A549 (cell line): ENCODE measurements around the gene METTL23.

Source experiments
- CTCF ChIP-seq: fragments of >200 bp; sonication (Bioruptor Twin); formaldehyde crosslinking; IDR thresholded peaks from 3 replicates; pipeline ENCODE4 v1.5.1; 2016
- EHMT2 ChIP-seq: fragments of 200-600 bp; sonication (generic); IDR thresholded peaks from 2 replicates; pipeline ENCODE4 v1.6.1; 2016; ENCODE audit warnings: antibody characterized with exemption, low read depth, mild to moderate bottlenecking, moderate library complexity
- HMGXB4 ChIP-seq: fragments of 250-450 bp; sonication (Bioruptor Pico); IDR thresholded peaks from 2 replicates; pipeline ENCODE4 v1.5.0; 2021; ENCODE audit warnings: mild to moderate bottlenecking, moderate library complexity, borderline replicate concordance
- MAZ ChIP-seq: fragments of 150-350 bp; IDR thresholded peaks from 2 replicates; pipeline ENCODE4 v1.6.1; 2014; ENCODE audit warnings: antibody characterized with exemption, low read depth, low read length, borderline replicate concordance
- PBX3 ChIP-seq: IDR thresholded peaks from 2 replicates; pipeline ENCODE4 v1.6.1; 2012
- RAD21 ChIP-seq, 2 experiments: fragments of >200 bp in 1 of 2; sonication (Bioruptor Twin) in 1 of 2; formaldehyde crosslinking in 1 of 2; IDR thresholded peaks in 1 of 2; conservative IDR thresholded peaks in 1 of 2; 2 replicates in 1 of 2; 3 replicates in 1 of 2; pipeline ENCODE4 v1.6.1; 2012 to 2018; ENCODE audit warnings: inconsistent platforms in 1 of 2
- REST ChIP-seq: fragments of 200-600 bp; sonication (generic); IDR thresholded peaks from 2 replicates; pipeline ENCODE4 v1.6.1; 2016; ENCODE audit warnings: antibody characterized with exemption, mild to moderate bottlenecking, moderate library complexity
- ZC3H11A ChIP-seq: fragments of 450-650 bp; IDR thresholded peaks from 2 replicates; pipeline ENCODE4 v1.6.1; 2014; ENCODE audit warnings: antibody characterized with exemption, mild to moderate bottlenecking
- ZFP36 ChIP-seq: fragments of 450-650 bp; IDR thresholded peaks from 2 replicates; pipeline ENCODE4 v1.6.1; 2014; ENCODE audit warnings: borderline replicate concordance; ENCODE audit not compliant: partially characterized antibody
- ZNF302 ChIP-seq: fragments of 250-450 bp; sonication (Bioruptor Pico); IDR thresholded peaks from 2 replicates; pipeline ENCODE4 v1.9.0; 2021; ENCODE audit warnings: inconsistent platforms, mild to moderate bottlenecking, moderate library complexity

GRCh38 chr17:76752006-76752405 is 25.4 kb downstream of the METTL23 start:
- TF ChIP-seq EHMT2 (no peak), ZC3H11A (no peak), CTCF (no peak), RAD21 (conservative IDR thresholded peaks at IDR 0.05 in 1 of 2, IDR thresholded peaks at IDR 0.05 in 1 of 2) (no peak), REST (no peak), MAZ (no peak), ZNF302 (CRISPR knock-in tag) (no peak), HMGXB4 (CRISPR knock-in tag) (no peak), PBX3 (no peak), ZFP36 (no peak)
